ENCODE data around the gene CRTAC1.

The CRTAC1 gene

DNA sequence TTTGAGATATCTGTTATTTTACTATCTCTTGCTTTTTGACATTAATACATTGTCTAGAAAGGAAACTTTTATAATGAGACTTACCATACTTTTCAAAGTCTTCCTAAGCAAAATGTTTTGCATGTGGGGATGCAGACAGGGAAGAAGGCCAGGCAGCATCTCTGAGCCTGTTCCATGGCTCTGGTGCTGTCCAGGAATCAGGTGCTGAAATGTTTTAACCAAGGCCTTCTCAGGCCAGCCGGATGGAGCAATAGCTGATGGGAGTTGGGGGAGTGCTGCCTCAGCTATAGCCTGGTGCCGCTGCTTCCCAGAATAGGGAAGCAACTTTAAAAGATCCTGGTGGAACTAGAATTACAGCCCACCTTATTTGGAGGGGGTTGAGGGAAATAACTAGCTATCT lies 38.5 kb downstream of the CRTAC1 start:
- Histone ChIP-seq H3K4me3 (ENCODE audit: low read depth, low read length) (no peak overlapping the region), H4K12ac (ENCODE audit: low read depth, low read length) (no peak overlapping the region), H3K9me3 (ENCODE audit: insufficient read depth, low read depth, low read length) (no peaks in the 10 kb centered on the region), H3K18ac (ENCODE audit: low read length) (no peak overlapping the region), H3K79me2 (ENCODE audit: control insufficient read depth, insufficient read depth, low read length, poor library complexity) (no peaks in the 10 kb centered on the region), H3K27ac (ENCODE audit: low read depth, low read length) (no peak overlapping the region), H3K36me3 (ENCODE audit: control insufficient read depth in 1 of 2, insufficient read depth in 2 of 2, low read length in 2 of 2) (no peaks in the 10 kb centered on the region), H3K4me1 (ENCODE audit: control insufficient read depth in 1 of 2, insufficient read depth in 2 of 2, low read length in 2 of 2) (no peaks in the 10 kb centered on the region), H3K27me3 (ENCODE audit: insufficient read depth, low read length) (no peaks in the 10 kb centered on the region), H2AFZ (ENCODE audit: insufficient read depth, low read length, poor library complexity) (no peak overlapping the region), H3K4me2 (ENCODE audit: low read length) (no peak overlapping the region), H3K9ac (ENCODE audit: low read length) (no peak overlapping the region), H3K4ac (ENCODE audit: low read depth, low read length) (no peak overlapping the region), H2BK5ac (ENCODE audit: low read depth, low read length, poor library complexity) (no peak overlapping the region), H2AK5ac (ENCODE audit: low read length) (no peak overlapping the region), H3K23ac (ENCODE audit: low read length) (no peak overlapping the region), H3K79me1 (ENCODE audit: low read length) (no peaks in the 10 kb centered on the region), H4K8ac (ENCODE audit: low read depth, low read length) (no peak overlapping the region), H2BK12ac (ENCODE audit: low read length) (no peak overlapping the region), H4K91ac (ENCODE audit: low read depth, low read length) (no peak overlapping the region), H3K14ac (ENCODE audit: low read length) (no peak overlapping the region), H2BK120ac (ENCODE audit: insufficient read depth, low read length, poor library complexity) (no peak overlapping the region)
- no CpG with 5 or more reads among the region's 2 CpGs for WGBS (ENCODE audit: extremely low coverage, insufficient coverage, insufficient read length)
- DNase-seq: peak in 1 of 2 donors; percentile 36

DNA sequence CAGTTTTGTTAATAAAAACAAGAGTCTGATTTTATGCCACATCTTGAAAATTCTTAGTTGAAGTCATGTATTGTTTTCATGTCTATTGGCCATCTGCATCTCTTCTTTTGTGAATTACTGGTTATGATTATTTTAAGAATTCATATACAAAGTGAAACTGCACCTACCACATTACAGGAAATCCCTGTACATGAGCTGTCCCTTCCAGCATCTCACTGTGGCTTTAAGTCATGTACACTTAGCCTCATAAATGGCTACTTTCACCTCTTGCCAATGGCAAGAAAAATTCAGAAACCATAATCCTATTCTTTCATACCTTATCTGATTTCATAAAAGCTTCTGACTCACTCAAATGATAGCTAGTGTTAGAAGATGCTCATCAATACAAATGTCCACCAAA lies 48.6 kb downstream of the CRTAC1 start:
- DNase-seq: peak in 1 of 2 donors; percentile 3

DNA sequence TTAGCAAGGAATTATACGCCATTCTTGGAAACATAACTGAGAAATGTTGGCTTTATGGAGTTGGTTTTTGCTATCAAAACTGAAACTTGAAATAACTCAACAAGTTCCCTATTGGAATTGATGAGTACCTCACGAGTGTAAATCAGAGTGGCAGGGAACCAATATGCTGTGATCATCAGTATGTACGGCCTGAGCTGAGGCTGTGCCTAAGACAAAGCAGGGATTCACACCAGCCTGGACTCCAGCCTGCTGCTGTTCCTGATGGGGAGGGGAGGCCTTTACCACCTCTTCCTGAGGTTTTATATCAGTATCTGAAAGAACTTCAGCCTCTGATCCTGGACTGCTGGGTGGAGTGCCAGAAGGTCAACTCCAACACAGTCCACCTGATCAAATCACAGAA lies 52.7 kb downstream of the CRTAC1 start:
- Histone ChIP-seq H2AK5ac (ENCODE audit: low read length) (no peak overlapping the region), H3K4me1 (ENCODE audit: control insufficient read depth in 1 of 2, insufficient read depth in 2 of 2, low read length in 2 of 2) (no peaks in the 10 kb centered on the region), H2BK5ac (ENCODE audit: low read depth, low read length, poor library complexity) (no peak overlapping the region), H3K4ac (ENCODE audit: low read depth, low read length) (no peak overlapping the region), H3K27ac (ENCODE audit: low read depth, low read length) (no peak overlapping the region), H3K14ac (ENCODE audit: low read length) (no peak overlapping the region), H3K79me1 (ENCODE audit: low read length) (no peaks in the 10 kb centered on the region), H4K12ac (ENCODE audit: low read depth, low read length) (no peak overlapping the region), H3K9me3 (ENCODE audit: insufficient read depth, low read depth, low read length) (no peaks in the 10 kb centered on the region), H3K23ac (ENCODE audit: low read length) (no peak overlapping the region), H3K27me3 (ENCODE audit: insufficient read depth, low read length) (peaks cover 31% of the 10 kb centered on the region), H4K91ac (ENCODE audit: low read depth, low read length) (no peak overlapping the region), H3K36me3 (ENCODE audit: control insufficient read depth in 1 of 2, insufficient read depth in 2 of 2, low read length in 2 of 2) (no peaks in the 10 kb centered on the region), H3K4me2 (ENCODE audit: low read length) (no peak overlapping the region), H2AFZ (ENCODE audit: insufficient read depth, low read length, poor library complexity) (no peak overlapping the region), H3K18ac (ENCODE audit: low read length) (no peak overlapping the region), H2BK120ac (ENCODE audit: insufficient read depth, low read length, poor library complexity) (no peak overlapping the region), H2BK12ac (ENCODE audit: low read length) (no peak overlapping the region), H3K79me2 (ENCODE audit: control insufficient read depth, insufficient read depth, low read length, poor library complexity) (no peaks in the 10 kb centered on the region), H3K9ac (ENCODE audit: low read length) (no peak overlapping the region), H3K4me3 (ENCODE audit: low read depth, low read length) (no peak overlapping the region), H4K8ac (ENCODE audit: low read depth, low read length) (no peak overlapping the region)
- WGBS (ENCODE audit: extremely low coverage, insufficient coverage, insufficient read length): no CpG with 5 or more reads among the region's 3 CpGs
- DNase-seq: no peak

More for the DNA sequence above, 48.6 kb downstream of the CRTAC1 start:
- Histone ChIP-seq H4K91ac (ENCODE audit: low read depth, low read length) (no peak overlapping the region), H2BK120ac (ENCODE audit: insufficient read depth, low read length, poor library complexity) (no peak overlapping the region), H3K27ac (ENCODE audit: low read depth, low read length) (no peak overlapping the region), H3K14ac (ENCODE audit: low read length) (no peak overlapping the region), H3K23ac (ENCODE audit: low read length) (no peak overlapping the region), H3K79me1 (ENCODE audit: low read length) (no peaks in the 10 kb centered on the region), H3K9me3 (ENCODE audit: insufficient read depth, low read depth, low read length) (no peaks in the 10 kb centered on the region), H4K8ac (ENCODE audit: low read depth, low read length) (no peak overlapping the region), H3K4me1 (ENCODE audit: control insufficient read depth in 1 of 2, insufficient read depth in 2 of 2, low read length in 2 of 2) (no peaks in the 10 kb centered on the region), H3K4me3 (ENCODE audit: low read depth, low read length) (no peak overlapping the region), H3K79me2 (ENCODE audit: control insufficient read depth, insufficient read depth, low read length, poor library complexity) (no peaks in the 10 kb centered on the region), H4K12ac (ENCODE audit: low read depth, low read length) (no peak overlapping the region), H2AK5ac (ENCODE audit: low read length) (no peak overlapping the region), H3K27me3 (ENCODE audit: insufficient read depth, low read length) (no peaks in the 10 kb centered on the region), H3K4me2 (ENCODE audit: low read length) (no peak overlapping the region), H3K18ac (ENCODE audit: low read length) (no peak overlapping the region), H3K9ac (ENCODE audit: low read length) (no peak overlapping the region), H2BK12ac (ENCODE audit: low read length) (no peak overlapping the region), H2AFZ (ENCODE audit: insufficient read depth, low read length, poor library complexity) (no peak overlapping the region), H2BK5ac (ENCODE audit: low read depth, low read length, poor library complexity) (no peak overlapping the region), H3K4ac (ENCODE audit: low read depth, low read length) (no peak overlapping the region), H3K36me3 (ENCODE audit: control insufficient read depth in 1 of 2, insufficient read depth in 2 of 2, low read length in 2 of 2) (no peaks in the 10 kb centered on the region)

DNA sequence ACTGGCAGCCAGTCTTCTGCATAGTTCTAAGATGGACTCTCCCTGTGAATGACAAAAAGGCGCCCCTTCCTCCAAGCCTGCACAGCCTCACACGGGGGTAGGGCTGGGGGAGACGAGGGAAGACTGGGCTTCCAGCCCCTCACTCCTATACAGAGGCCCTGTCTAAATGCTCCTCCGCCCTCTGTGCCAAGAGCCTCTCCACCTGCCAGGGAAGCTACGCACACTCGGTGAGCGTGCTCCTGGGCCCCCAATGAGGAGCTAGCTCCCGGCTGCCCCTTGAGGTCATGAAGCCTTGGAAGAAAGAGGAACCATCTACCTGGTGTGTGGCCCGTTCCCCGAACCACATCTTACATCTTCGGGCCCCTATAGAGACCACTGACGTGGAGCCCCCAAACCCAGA lies 54.8 kb downstream of the CRTAC1 start:
- Histone ChIP-seq H3K4me1 (ENCODE audit: control insufficient read depth in 1 of 2, insufficient read depth in 2 of 2, low read length in 2 of 2) (no peaks in the 10 kb centered on the region), H2AK5ac (ENCODE audit: low read length) (no peak overlapping the region), H3K4me3 (ENCODE audit: low read depth, low read length) (no peak overlapping the region), H3K4me2 (ENCODE audit: low read length) (no peak overlapping the region), H4K12ac (ENCODE audit: low read depth, low read length) (no peak overlapping the region), H3K79me2 (ENCODE audit: control insufficient read depth, insufficient read depth, low read length, poor library complexity) (no peaks in the 10 kb centered on the region), H3K36me3 (ENCODE audit: control insufficient read depth in 1 of 2, insufficient read depth in 2 of 2, low read length in 2 of 2) (no peaks in the 10 kb centered on the region), H4K8ac (ENCODE audit: low read depth, low read length) (no peak overlapping the region), H4K91ac (ENCODE audit: low read depth, low read length) (no peak overlapping the region), H2BK12ac (ENCODE audit: low read length) (no peak overlapping the region), H3K9me3 (ENCODE audit: insufficient read depth, low read depth, low read length) (no peaks in the 10 kb centered on the region), H2AFZ (ENCODE audit: insufficient read depth, low read length, poor library complexity) (no peak overlapping the region), H3K14ac (ENCODE audit: low read length) (no peak overlapping the region), H3K23ac (ENCODE audit: low read length) (no peak overlapping the region), H3K4ac (ENCODE audit: low read depth, low read length) (no peak overlapping the region), H3K9ac (ENCODE audit: low read length) (no peak overlapping the region), H3K27ac (ENCODE audit: low read depth, low read length) (no peak overlapping the region), H3K18ac (ENCODE audit: low read length) (no peak overlapping the region), H2BK5ac (ENCODE audit: low read depth, low read length, poor library complexity) (no peak overlapping the region), H3K79me1 (ENCODE audit: low read length) (no peaks in the 10 kb centered on the region), H3K27me3 (ENCODE audit: insufficient read depth, low read length) (peaks cover 31% of the 10 kb centered on the region), H2BK120ac (ENCODE audit: insufficient read depth, low read length, poor library complexity) (no peak overlapping the region)
- no CpG with 5 or more reads among the region's 12 CpGs for WGBS (ENCODE audit: extremely low coverage, insufficient coverage, insufficient read length)
- DNase-seq: no peak

Data from trophoblast cell (in vitro differentiated cells and primary cell).